NCI-H82 treated with DMSO at 0.1 percent for 48 hours (cell line): ENCODE measurements around the gene ROS1.
A peak's percentile ranks its signal among the peaks of the same experiment; 100 is the strongest.
"Not testable (repeated sequence)": the region's sequence is repeated elsewhere in the genome, so short reads cannot be mapped to it uniquely, and the experiment has no call there.

Source experiments
- DNase-seq: peaks from one replicate; lab custom pipeline; 2025; ENCODE audit not compliant: unreplicated experiment; lab: John Stamatoyannopoulos, UW

The ROS1 gene

DNA sequence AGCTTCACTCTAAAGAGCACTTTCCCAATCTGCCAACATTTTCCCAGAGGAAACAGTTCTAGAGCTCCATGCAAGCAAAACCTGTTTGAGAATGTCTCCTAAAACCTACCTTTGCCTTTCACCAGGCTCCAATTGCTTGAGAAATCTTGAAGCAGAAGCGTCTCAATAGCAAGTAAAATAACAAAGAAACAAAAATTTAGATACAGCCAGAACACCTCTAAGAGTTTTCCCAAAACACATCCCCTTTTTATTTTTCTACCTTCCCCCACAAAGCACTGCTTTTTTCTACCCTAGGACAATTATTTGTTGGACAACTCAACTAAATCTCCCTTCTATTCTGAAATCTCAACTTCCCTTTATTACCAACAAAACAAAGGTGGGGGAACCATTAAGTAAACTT is 156.8 kb downstream of the ROS1 start:
- DNase-seq = no peak

DNA sequence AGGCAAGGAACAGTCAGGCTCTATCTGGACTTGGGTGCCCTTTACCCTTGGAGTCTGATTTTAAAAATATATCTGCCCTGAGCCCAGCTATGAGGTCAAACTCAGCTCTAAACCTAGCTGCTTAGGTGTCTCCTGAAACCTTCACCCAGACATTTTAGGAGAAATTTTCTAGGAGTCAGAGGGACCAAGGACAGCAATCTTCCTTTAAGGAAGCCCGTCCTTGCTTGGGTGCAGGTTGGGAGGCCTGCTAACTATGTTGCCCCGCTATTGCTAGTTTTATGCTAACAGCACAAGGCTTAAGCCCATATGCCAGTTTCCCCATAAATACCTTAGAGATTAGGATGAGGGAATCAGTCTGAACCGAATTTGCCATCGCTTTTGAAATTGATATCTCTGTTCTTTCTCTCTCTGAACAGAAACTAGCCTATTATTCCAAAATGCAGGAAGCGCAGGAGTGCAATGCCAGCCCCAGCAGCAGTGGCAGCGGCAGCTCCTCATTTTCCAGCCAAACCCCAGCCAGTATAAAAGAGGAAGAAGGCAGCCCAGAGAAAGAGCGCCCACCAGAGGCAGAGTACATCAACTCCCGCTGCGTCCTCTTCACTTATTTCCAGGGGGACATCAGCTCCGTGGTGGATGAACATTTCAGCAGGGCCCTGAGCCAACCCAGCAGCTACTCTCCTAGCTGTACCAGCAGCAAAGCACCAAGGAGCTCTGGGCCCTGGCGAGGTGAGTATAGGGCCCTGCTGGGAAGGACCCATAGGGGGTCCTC is 157.8 kb downstream of the ROS1 start:
- DNase-seq = no peak

DNA sequence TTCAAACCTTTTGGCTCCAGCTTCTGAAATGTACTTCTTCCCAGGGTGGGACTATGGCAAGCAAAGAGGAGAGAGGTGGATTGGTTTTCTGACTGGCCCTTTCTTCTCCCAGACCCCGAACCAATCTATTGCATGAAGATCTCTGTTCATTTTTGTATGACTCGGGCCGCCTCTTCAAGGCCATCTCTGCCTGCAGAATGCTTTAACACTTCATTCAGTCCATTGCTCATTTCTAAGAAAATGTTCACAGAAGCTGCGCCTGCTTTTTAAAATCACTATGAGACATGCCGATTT is 158.7 kb downstream of the ROS1 start:
- no peak for DNase-seq

DNA sequence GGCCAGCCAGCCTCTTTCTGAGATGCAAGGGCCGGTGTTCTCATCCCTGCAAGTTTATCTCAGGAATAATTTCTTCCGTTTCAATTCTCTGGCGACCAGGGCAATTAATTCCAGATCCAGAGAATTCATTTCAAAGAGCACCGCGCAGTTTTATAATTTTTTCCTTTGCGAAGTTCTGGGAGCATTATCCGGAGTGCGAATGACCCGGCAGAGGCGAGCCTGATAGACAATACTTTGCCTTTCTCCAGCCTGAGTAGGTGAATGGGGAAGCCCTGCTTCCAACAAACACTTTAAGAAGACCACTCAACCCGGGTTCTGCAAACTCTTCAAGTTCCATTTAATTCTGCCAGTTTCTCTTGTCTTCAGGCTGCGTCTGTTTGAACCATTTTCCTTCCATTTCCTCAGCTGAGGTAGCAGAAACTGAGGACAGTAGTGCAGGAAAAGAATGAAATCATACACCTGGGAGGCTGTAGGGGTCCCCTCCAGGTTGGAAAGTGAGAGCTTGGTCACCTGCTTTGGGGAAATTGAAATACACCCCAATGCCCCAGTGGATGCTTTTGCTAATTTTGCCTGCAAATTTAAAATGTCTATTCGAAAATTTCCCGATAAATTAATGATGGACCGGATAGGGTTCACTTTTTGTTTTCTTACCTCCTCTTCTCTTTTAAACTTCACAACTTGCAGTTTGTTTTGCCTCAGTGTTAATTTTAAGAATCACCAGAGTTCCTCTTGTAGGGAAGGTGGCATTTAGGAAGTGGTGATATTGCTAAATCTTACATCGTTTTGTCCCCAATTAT is 159.3 kb downstream of the ROS1 start:
- no peak for DNase-seq

DNA sequence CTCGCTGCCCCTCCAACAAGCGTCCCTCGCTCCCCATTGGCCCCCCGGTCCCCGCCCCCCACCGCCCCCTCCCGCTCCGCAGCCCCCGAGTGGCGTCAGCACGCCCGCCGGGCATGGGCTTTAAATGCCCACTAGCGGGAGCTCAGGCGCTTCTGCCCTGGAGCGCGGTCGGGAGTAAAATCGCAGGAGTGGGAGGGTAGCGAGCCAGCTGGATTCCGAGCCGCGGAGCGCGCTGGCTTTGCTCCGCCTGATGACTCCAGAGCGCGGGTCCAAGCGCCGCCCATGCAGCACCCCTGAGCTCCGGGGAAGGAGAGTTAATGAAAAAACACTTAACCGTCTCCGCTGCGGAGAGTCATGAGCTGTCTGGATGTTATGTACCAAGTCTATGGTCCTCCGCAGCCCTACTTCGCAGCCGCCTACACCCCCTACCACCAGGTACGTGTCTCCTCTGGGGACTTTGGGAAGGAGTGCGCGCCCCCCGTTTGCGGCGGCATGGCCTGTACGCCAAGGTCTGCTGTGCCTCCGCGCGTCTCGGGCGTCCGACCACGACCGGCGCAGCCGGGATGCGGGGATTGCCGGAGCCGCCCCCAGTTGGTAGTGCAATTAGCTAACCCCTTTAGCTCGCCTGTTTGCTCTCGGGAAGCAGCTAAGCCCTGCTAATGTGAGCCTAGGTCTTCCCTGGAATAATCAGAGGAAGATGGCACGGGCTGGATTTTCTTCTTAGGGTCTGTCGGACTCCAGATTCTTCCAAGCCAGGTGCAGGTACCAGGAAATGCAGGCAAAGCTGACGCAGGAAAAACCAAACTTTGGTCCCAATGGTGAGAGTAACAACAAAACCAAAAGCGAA is 160.1 kb downstream of the ROS1 start, which contains the start of gene VGLL2:
Gene VGLL2 (plus strand): TSS at position 149 of the 847 bp plus-strand sequence. CDS start 206 bp downstream, at position 355.
- DNase-seq = peak; percentile 16

DNA sequence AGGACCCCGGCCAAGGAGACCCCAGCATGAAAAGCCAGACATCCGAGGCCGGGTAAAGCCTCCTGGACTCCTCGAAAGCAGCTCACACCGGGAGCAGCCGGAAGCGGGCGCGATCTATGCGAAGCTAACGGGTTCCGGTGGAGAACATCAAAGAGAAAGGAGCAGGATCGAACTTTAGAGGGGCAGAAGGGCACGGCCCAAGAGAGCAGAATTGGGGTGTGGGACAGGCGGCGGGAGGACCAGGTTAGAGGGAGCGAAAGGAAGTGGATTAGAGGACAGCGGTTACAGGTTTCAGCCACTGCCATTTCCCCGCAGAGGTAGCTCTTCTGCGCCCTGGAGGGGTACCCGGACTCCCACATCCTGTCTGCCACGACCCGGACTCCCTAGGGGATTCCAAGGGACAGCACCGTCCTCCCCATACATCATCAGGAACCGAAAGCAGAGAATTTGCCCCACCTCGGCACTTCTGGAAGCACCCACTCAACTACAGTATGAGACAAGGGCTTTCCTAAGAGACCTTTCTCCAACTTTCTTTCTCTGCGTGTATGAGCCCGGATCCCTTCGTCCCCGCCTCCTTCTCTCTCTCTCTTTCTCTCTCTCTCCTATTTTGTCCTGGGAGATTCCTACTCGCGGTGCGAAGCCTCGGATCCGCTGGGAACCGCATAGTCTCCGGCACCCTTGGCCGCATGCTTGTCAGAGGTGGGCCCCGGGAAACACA is 160.9 kb downstream of the ROS1 start:
- DNase-seq = no peak

DNA sequence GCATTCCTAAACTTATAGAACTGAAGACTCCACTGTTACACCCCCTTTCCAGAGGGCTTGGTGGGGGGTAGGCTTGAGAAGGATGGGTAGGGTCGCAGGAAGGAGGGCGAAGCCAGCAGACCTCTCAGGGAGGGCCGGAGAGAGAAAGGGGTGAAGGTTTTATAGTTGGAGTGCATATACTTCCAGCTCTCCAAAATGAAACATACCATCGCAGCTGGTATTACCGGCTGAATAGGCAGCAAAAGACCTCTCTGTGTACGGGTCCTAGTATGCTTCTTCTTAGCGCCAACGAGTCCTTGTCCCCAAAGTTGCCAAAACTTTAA is 161.4 kb downstream of the ROS1 start:
- no peak for DNase-seq

DNA sequence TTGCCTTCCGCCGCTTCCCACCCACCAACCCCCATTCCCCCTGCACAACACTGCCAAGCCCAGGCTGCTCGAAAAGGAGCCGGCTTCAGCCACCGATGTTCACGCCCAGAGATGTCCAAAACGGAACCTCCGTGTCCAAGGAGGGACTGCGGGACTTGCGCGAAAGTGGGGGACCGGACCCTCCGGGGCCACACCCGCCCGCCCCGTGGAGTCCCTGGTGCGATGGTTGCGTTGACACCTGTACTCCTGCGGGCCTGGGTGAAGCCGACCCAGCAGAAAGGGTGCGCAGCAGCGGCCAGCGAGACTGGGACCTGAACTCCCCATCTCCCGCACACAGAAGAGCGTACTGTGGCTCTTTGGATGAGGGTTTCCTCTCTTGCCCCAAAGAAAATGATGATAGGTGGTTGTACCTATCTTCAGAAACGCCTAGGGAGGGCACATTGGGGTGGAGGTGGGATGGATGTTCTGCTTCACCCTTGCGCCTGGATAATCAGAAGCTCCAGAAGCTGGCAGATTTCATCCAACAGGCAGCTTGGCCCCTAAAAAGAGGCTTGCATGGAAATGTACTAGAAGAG is 162.3 kb downstream of the ROS1 start:
- no peak for DNase-seq

DNA sequence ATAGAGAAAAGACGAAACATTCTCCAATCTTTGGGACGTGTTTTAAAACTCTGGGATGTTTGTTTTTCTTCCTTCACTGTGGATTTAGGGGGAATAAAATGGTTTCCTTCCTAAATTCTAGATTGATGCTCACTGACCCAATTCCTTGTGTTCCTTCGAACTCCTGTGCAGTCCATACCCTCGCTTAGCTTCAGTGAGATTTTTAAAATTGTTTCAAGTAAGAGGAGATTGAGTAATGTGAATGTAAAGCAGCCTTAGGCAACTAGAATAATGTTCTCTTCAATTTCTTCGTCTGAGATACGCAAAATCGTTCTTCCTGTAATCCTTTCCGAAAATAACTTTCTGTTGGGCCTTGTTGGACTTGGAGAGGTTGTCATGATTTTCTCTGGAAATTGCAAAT is 162.9 kb downstream of the ROS1 start:
- no peak for DNase-seq

DNA sequence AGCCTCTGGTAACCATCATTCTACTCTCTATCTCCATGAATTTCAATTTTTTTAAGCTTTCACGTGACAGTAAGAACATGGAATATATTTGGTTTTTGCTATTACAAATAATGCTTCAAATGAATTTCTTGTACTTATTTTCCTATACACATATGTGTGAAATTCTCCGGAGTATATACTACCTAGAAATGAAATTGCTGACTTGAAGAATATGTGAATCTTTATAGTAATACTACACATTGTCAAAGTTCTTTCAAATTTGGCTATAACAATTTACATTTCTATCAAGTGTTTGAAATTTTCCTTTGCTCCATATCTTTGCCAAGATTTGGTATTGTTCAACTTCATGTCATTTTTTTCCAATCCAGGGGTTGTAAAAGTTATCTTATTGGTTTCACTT is 172.0 kb downstream of the ROS1 start:
- DNase-seq = no peak

DNA sequence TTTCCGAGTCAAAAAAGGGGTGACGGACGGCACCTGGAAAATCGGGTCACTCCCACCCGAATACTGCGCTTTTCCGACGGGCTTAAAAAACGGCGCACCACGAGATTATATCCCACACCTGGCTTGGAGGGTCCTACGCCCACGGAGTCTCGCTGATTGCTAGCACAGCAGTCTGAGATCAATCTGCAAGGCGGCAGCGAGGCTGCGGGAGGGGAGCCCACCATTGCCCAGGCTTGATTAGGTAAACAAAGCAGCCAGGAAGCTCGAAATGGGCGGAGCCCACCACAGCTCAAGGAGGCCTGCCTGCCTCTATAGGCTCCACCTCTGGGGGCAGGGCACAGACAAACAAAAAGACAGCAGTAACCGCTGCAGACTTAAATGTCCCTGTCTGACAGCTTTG is 180.8 kb downstream of the ROS1 start:
- DNase-seq = not testable (repeated sequence)

DNA sequence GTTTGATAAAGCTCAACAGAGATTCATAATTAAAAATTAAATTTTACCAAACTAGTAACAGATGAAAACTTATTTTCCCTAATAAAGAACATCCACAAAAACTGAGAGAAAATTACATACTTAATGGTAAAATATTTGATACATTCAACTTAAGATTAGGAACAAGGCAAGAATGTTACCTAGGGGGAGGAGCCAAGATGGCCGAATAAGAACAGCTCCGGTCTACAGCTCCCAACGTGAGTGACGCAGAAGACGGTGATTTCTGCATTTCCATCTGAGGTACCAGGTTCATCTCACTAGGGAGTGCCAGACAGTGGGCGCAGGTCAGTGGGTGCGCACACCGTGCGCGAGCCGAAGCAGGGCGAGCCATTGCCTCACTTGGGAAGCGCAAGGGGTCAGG is 181.2 kb downstream of the ROS1 start:
- not testable (repeated sequence) for DNase-seq
